RKO (cell line): ENCODE data around the gene DNMT3A.

Source experiments
- DNase-seq: peaks from one replicate; pipeline ENCODE4 v3.0.0-alpha.2; 2016; ENCODE audit warnings: low spot score

DNMT3A gene

DNA sequence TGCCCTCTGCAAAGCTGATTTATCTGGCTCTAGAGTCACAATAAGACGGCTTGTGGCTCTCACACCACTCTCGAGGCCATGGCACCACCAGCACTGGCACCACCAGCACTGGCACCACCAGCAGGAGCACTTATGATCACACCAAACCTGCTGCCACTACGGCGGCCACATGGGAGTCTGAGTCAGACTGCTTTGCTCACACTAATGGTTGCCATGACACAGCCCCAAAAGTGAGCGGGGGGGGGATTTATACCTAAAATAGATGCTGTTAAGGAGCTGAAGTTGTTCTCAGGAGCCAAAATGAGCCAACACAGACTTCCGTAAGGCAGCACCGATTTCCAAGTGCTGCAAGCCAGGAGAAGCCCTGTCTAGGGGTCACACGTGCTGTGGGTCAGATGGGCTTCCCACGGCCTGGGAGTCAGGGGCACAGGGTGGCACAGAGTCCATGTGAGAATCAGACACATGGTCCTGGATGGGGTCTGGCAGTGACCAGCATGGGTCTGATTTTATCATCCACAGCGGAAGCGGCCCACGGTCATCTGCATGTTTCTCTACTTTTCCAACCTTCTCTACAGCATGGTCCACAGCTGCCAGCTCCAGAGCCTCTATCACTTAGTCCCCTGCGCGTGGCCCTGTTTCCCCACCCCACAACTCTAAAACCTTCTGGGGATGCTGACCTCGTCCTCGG is 16.7 kb downstream of the DNMT3A start:
- DNase-seq = peak; percentile 15

DNA sequence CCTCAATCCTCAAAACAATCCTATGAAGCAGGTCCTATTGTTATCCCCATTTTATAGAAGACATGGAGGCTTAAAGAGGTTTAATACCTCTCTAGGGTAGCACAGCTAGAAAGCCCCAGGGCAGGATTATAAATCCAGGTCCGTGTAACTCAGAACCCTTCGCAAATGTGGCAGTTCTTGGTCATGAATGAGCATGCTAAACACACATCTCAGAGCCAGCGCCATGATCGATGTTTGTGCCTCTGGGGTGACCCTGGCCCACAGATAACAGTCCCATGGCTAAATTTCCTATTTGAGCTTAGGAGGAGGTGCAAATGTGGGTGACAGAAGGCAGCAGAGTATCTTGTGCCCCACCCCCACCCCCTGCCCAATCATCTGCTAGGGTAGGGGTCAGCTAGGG is 17.5 kb downstream of the DNMT3A start:
- DNase-seq = no peak

DNA sequence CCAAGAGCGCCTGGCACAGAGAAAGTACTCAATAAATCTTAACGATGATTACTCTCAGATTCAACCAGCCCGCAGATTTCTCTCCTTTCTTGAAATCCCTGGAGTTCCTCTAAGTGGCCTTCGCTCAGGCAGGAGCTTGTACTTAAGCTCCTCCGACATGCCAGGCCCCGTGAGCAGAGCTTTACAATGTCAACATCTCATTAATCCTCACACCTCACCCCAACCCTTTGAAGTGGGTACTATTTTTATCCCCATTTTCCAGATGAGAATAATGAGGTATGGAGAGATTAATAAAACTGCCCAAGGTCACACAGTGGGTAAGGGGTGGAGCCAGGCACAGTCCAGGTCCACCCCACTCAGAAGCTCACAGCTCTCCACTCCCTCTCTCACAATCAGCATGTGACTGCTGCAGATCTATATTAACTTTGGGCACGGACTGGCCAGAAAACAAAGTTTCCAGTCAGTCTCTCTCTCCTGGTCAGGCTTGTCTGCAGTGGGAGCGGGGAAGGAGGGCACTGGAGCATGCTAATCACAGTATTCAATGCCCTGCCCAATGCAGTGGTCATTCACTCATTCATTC is 18.0 kb downstream of the DNMT3A start:
- DNase-seq = no peak

- no peak for DNase-seq
Measured at GRCh38 chr2:25323042-25323514, 18.6 kb downstream of the DNMT3A start.

DNA sequence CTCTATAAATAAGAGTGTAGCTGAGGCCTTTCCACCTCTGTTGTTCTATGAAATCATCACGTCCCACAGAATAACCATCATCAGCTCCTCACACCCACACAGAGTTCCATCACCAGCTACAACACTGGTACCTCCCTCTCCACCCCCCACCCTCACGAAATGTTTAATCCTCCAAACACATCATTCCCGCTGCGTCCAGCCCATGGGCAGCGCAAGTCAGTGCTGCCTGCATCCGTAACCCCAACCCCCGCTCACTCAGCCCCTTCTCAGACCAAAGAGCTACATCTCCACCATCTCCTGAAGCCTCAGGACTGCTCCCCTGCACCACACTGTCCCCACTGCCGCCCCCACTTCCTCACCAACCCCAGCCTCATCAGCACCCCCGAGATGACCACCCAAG is 19.4 kb downstream of the DNMT3A start:
- no peak for DNase-seq

DNA sequence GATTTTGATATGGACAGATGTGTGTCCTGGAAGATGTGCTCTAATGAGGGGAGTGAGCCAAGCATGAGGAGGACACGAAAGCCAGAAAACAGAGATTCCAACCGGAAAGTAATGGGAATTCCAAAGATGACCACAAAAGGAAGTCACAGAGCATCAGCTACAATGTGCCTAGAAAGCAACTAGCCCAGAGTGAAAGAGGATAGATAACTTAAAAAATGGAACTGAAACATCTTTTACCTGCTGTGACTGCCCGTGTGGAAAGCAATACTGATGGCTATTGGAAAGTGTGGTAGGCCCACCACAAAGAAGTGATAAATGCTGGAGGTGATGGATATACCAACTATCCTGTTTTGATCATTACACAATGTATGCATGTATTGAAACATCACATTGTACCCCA is 21.6 kb downstream of the DNMT3A start:
- no peak for DNase-seq

GRCh38 chr2:25316101-25316500 is 25.6 kb downstream of the DNMT3A start:
- no peak for DNase-seq

DNA sequence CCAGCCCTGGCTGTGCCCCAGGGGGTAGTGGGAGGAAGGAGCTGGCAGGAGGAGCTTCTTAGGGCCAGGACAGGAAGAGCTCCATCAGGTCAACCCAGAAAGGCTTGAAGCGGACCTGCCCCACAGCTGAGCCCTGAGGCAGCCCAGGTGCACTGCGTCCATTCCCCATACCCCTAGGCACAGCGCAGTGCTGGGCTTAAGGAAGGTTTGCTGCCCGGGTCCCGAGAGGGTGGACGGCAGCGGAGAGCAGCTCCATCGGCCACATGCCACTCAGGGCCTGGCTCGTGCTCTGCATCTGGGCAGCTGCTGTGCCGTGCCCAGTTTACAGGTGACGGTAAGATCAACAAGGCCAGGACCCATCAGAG is 26.4 kb downstream of the DNMT3A start:
- no peak for DNase-seq

DNA sequence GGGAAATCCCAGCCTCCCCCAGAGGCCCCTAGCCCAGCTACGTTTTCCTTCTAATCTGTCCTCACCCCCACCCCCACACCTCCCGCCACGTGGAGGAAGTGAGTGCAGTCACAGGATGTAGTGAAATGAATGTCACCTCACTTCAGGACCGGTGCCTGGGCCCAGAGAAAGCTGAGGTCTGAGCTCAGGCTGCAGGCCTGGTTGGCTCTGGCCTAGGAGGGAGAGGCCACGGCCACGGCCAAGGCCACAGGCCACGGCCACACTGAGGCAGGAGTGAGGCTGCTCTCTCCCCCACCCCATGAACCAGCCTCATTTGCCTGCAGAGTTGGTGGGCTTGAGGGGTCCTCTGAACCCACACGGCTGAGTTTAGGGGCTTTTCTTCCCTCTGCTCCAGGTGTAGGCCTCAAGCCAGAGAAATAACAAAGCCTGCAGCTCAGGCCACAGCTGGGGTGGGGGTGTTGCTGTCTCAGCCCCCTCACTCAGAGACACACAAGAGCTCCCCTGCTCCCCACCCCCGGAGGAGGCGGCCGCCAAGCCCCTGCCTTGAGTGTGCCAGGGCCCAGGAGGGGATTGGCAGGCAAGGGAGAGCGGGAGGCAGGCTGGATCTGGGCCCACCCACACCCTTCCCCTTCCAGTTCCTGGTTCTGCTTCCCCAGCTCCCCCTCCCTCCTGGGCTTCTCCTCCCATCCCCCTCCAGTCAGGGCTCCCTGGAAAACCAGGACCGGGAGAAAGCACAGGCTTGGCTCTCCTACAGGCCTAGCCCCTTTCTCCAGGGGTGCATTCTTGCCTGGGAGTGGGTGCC is 27.0 kb downstream of the DNMT3A start:
- no peak for DNase-seq

GRCh38 chr2:25313711-25314513 is 27.8 kb downstream of the DNMT3A start:
- no peak for DNase-seq

DNA sequence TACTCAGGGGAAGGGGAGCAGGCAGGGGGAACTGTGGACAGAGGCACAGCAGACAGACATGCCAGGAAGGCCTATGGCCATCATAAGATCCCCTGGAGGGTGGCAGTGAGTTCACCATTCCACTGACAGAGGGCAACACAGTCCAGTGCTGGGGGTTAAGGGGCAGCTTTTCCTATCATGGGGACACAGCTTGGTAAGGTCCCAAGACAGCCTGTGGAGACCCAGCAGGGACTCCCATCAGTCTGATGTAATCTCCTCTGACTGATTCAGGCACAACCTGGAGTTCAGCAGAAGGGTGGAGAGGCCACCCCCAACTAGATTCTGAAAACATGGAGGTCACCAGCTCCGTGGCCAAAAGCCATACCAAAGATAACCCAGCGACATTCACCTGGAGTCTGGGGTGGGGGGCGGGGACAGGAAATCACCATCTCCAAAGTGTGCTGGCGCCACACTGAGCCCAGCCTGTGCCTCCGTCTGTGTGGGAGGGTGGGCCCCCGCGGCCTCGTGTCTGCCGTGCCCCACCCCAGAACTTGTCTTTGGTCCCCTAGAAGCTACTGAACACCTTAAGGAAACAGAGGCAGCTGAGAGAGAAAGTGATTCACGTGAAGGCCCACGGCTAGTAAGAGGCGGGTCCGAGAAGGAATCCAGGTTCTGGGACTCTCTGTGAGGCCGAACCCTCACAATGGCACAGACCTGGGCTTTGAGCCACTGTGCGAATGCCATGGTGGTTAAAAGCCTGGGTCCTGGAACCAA is 28.6 kb downstream of the DNMT3A start:
- no peak for DNase-seq

DNA sequence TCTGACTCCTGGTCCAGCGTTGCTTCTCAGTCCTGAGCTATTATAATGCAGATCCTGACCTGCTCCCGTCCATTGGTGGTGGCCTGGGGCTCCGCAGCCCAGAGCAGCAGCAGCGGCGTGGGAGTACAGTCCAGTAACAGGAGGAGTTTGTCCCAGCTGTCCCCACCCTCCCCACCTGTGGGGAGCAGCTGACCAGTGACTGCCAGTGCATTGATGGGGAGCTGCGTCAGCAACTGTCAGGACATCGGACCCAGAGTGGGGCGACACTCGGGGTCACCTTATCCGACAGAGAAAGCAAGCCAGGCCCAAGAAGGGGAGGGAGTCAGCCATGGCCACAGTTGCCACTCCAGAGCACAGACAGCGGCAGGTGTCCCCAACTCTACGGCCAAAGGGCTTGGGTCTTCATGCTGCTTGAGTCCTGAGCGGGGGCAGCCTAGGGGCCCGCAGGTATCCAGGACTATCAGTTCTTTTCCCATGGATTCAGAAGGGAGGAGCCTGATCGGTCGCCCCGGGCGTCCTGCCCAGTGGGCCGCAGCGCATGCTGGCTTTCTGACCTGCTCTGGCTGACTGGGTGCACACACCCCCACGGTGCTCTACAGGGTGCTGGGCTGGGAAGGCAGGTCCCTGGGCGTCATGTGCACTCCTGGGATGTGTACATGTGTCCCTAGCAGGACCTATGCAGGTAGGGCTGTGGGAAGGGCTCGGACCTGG is 29.7 kb downstream of the DNMT3A start:
- DNase-seq = no peak

- DNase-seq = no peak
Measured at GRCh38 chr2:25310965-25311864, 30.5 kb downstream of the DNMT3A start.

- no peak for DNase-seq
Measured at GRCh38 chr2:25310709-25310964, 31.1 kb downstream of the DNMT3A start.

DNA sequence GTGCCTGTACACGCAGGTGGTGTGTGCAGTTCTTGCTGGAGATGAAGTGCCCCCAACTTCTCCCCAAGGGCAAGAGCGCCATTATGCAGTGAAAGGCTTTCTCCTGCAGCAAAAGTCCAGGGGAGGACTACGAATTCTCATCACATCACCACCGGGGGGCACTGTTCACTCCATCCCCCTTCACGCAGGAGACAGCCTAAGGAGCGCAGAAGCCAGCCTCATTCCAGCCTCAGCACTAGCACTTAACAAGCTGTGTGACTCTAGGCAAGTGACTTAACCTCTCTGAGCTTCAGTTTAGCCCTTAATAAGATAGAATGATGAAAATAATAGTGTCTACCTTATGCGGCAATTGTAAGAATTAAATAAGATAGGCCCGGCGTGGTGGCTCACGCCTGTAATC is 32.3 kb downstream of the DNMT3A start:
- peak; percentile 29 for DNase-seq

DNA sequence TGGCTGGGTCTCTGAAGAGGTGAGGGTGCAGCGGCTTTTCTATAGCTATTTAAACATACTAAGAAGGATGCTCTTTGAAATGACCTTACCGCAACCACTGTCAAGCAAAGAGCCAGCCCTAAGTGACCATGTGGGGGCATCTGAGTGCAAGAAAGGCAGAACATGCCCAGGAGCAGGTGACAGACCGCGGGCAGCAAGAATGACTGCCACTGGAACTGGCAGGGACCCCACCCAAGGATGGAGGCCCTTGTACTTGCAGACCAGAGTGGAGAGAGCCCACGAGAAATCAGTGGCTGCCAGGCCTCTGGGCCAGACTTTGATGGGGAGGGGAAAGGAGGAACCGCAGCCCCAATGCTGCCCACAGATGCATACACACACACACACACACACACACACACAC is 33.1 kb downstream of the DNMT3A start:
- DNase-seq = no peak

GRCh38 chr2:25307949-25308557 is 33.7 kb downstream of the DNMT3A start:
- no peak for DNase-seq

DNA sequence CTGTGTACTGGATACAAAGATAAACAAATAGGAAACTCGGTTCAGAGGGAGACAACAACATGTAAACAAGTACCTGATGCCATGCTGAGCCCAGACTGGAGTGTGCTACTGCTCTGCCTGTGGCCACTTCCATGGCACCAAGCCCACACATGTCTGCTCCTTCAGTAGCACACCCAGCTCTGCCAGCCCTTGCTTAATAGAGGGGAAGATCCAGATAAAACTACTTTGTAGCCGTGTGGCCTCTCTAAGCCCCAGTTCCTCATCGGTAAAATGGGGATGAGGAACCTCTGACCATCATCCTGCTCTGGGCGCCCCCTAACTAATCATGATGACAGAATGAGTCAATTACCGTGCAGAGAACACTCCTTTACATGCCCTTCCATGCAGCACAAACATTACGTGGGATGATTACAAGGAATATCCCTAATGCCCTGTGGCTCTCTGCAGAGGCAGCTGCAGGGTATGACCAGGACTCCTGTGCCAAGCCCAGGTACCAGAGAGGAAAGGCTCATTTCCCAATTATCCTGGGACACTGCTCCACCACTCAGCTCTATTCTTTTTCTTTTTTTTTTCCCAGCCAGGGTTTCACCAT is 34.9 kb downstream of the DNMT3A start:
- DNase-seq = no peak

DNA sequence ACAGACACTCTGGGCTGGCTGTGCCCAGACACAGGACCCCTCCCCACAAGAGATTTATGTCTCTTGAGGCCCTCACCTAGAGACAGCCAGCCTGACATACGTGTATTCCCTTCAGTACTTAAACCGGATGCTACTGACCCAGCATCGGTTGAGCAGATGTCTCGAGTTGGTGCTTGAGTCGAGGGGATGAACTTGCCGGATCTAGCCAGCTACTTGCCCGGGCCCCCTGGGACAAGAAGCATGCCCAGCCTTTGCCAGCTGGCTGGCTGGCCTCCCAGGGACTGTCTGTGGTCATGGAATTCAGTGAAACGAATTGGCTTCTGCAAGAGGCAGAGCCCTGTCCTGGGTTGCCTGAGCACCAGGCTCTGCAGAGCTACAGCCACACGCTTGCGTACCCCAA is 36.0 kb downstream of the DNMT3A start:
- DNase-seq = no peak
